Pulmonary artery endothelial cell (primary cell): ENCODE data around the gene TEX29. TPM values are rescaled to one million over a fixed set of nuclear protein-coding genes. Genes with fewer than 3 reads are reported as not detected.

Experiments
- DNase-seq: peaks from one replicate; pipeline ENCODE4 v3.0.0-alpha.2; 2011; ENCODE audit warnings: low read depth, low spot score
- total RNA-seq: library from RNA; depleted of rRNA; stranded (reverse); fragments of >200 nt; gene quantifications from 2 replicates; pipeline ENCODE4 v1.2.3, GENCODE V29; 2014

Gene TEX29
- total RNA-seq, 1 donor from 2014 or later, result not detected

DNA sequence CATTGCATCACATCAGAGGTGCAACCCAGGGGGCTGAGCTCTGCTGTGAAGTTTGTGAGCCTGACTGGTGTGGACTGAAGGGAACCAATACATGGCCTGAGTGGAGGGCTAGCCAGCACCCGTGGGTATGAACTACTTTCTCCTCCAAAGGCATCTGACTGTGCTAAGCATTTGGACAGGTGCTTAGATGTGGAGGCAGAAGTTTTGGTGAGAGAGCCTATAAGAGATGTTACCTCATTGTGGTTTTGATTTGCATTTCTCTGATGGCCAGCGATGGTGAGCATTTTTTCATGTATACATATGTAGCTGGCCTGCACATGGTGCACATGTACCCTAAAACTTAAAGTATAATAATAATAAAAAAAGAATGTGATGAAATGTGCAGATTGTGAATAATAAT is 46.9 kb downstream of the TEX29 start:
- no peak for DNase-seq

DNA sequence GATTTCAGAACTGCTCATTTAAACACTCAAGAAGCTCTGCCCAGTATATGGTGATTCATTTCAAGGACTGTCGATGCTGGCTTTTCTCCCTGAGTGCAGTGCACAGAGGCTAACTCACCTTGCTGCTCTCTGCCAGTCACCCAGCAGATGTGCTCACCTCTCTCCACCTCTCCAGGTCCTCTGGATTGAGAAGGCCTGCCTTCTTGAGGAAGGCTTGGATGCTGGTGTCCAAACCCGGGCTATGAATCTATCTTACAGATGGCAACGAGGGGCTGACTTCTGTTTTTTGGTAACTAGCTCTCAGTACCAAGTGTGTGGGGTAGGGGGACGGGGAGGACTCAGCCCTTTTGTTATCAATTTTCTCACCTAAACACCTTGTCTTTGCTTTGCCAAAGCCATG is 47.6 kb downstream of the TEX29 start:
- DNase-seq, result no peak

DNA sequence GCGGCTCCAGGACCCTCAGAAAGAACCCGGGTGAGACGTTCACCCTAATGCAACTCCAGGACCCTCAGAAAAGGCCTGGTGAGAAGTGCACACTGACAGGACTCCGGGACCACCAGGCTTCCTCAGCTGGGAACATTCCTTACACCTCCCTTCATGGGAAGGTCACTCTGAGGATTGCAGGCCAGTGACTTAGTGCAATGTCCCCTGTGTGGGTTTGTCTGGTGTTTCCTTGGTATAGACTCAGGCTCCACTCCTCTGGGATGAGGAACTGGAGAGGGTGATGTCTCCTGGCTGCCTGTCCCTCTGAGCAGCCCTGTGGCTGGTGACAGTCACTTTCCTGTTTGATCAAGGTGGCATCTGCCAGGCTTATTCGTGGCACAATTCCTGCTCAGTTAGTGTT is 49.7 kb downstream of the TEX29 start:
- DNase-seq, result no peak

DNA sequence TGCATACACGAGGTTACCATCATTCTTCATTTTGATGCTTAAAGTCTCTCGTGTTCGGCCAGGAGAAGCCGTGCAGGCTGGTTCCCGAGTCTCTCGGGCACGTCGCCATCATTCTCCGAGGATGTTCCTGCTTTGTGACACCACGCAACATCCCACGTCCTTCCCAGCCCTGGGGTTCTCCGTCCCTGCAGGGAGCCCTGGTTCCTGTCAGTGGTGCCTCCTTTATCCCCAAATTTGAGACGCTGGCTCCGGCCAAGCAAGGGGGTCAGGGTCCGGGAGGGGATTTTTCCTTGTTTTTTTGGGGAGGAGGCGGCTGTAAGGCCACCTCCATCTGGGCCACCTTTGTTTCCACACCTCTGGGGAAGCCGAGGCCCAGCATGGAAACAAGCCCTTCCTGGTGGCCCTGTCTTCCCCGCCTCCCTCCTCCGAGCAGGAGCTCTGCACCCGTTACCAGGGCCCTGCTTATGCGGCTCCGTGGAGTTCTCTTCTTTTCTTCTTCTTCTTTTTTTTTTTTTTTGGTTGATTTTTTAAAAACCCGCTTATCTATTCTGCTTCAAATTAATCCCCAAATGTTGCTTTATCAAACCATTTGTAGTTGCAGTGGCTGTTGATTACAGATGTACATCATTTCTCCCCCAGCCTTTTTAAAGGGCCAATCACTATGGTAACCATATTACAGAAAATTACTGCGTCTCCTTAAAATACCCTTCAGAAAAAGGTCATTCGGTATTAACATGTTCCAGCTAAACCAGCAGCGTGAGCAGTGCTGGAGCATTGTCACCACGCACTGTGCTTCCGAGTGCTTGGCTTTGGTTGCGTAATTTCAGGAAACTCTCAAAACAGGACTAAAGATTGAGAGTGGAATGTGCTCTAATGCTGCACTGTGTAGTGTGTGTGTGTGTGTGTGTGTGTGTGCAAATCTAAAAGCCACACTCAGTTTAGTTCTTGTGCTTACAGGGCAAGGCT is 50.4 kb downstream of the TEX29 start:
- no peak for DNase-seq

DNA sequence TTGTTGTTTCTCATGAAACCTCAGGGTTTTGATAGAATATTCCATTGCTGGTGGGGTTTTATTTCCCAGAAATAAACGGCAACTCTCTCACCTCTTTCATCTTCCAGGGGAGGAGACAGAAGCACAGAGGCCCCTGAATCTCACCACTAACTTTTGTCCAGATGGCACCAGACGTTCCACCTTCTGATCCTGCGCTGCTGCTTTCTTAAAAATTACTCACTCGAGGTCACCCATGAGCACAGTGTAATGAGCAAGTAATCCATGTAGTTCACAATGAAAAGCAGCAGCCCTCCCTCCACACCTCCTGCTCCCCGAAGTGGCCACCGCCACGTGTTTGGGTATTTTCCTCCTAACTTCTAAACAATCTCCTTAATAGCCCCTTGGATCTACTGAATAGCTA is 51.3 kb downstream of the TEX29 start:
- no peak for DNase-seq

DNA sequence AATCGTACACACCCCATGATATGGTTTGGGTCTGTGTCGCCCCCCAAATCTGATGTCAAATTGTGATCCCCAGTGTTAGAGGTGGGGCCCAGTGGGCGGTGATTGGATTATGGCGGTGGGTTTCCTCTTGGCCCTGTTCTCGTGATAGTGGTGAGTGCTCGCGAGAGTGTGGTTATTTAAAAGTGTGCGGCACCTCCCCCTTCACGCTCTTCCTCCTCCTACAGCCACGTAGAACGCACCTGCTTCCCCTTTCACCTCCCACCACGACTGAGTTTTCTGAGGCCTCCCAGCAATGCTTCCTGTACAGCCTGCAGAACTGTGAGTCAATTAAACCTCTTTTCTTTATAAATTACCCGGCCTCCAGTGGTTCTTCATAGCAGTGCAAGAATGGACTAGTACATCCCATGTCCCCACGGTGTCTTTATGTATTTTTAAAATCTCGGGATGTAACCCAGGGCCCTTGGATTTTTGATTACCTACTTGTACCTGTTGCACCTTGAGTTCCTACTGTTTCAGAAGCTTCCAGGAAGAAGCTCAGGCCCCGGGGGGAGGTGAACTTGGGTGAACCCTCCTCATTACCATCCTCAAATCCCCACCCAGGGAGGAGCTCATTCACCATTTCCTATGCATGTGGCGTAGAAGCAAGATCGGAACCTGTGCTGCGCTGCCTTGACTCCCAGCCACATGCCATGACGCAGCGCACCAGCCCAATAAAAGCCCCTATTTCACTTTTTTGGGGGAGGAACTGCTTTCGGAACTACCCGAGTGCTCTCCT is 52.4 kb downstream of the TEX29 start:
- DNase-seq, result no peak

DNA sequence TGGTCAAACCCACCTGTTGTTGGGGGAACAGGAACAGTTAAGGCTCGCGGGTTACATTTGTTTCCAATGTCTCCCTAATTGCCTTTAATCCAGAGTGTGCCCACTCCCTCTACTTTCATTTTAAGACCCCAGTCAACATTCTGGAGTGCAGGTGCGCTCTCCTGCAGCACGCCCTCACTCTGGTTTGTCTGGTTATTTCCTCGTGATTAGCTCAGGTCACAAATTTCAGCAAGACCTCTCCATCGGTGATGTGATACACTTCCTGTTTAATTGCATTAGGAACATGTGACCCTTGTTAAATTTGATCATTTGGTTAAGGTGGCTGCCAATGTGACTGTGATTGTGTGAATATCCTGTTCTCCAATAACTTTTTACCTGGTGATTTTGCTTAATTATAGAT is 53.0 kb downstream of the TEX29 start:
- DNase-seq, result no peak

DNA sequence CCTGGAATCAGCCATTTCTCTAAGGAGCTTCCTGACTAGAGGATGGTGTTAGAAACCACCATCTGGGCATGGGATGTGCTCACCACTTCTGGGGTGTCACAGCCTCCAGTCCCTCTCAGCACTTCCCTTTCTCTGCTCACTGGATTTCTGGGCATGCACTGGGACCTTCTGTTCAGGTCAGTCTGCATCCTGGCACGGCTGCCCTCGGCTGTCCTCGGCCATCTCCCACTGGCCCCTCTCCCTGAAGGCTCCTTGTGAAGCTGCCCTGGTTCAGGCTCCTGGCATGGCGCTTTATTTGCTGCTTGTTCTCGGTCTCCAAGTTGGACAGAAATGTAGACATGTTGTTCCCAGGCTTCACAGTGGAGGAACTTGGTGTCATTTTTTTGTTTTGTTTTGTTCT is 60.0 kb downstream of the TEX29 start:
- DNase-seq, result no peak

DNA sequence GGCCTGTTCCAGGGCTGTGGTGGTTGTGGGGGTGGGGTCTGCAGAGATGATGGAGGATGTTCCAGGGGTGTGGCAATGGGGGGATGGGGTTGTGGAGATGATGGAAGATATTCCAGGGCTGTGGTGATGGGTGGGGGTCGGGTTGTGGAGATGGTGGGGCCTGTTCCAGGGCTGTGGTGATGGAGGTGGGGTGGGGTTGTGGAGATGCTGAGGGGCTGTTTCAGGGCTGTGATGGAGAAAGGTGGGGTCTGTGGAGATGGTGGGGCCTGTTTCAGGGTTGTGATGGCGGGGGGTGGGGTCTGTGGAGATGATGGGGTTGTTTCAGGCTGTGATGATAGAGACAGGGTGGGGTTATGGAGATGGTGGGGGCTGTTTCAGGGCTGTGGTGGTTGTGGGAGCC is 62.0 kb downstream of the TEX29 start:
- DNase-seq, result no peak

DNA sequence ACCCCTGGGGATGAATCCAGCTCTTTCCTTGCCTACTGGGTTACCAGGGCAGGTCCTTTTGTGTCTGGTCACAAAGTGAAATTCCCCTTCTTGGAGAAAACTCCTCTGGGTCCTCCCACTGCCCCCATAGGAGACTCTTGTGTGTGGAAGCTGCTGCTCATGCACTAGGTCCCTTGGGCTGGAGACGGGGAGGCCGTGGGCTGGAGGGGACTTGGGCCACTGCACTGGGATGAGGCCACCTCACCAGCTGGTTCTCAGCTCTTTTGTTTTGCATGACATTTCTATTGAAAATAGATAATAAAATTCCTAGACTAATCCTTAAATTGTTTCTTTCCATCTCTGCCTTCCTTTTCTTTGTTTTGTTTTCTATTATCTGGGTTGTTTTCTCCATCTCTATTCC is 62.4 kb downstream of the TEX29 start:
- DNase-seq, result no peak

DNA sequence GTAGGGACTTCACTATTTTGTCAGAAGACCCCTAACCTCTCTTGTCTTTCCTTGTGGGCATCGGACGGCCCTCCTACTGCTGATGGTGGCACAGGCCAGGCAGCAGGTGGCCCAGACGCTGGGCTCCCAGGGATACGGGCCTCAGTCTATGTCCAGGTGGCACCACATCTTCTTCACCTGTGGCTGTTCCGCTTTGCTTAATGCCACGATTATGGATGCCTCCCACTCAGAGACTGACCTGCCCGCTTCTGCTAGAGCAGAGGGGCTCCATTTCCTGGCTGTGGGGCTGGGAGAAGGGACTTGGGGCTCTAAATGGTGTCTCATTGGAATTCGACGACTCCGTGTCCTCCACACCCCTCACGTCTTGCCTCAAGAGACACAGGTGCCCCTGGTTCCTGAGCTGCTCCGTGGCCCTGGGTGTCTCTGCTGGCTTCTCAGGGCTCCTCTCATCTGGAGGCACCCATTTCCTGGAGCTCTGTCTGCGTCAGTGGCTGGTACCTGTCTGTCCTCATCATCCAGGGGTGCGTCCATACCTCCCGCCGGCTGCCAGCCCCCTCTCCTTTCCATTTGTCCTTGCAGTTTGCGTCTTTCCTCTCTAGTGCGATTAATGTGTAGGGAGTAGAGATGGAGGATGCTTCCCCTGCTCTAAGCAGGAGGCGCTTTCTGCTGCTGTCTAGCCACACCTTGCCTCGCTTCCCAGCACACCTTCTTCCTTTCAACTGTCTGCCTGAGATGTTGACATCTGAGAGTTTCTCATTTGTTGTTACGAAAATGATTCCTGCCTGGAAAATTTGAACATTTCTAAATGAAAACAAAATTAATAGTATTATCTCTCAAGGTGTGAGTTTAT is 63.4 kb downstream of the TEX29 start:
- no peak for DNase-seq

DNA sequence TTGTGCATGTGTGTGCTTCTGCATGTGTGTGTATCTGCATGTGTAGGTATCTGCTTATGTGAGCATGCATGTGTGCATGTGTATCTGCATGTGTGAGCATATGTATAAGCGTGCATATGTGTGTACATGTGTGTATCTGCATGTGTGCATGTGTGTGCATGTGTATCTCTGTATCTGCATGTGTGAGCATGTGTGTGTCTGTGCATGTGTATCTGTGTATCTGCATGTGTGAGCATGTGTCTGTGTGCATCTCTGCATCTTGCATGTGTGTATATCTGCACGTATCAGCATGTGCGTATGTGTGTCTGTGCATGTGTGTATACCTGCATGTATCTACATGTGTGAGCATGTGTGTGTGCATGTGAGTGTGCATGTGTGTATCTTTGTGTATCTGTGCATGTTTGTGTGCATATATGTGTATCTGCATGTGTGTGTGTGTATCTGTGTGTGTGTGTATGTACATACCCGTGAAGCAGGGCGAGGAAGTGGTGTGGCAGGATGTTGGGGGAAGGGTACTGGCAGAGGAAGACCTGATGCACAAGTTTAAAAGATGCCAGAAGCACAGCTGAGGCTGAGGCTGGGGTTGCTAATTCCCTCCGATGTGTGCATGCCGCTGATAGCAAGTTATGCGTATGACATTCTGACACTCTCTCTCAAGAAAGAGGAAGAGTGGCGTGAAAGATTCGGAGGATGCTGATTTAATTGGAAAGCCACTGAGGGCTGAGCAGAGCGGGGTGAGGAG is 64.2 kb downstream of the TEX29 start:
- no peak for DNase-seq

DNA sequence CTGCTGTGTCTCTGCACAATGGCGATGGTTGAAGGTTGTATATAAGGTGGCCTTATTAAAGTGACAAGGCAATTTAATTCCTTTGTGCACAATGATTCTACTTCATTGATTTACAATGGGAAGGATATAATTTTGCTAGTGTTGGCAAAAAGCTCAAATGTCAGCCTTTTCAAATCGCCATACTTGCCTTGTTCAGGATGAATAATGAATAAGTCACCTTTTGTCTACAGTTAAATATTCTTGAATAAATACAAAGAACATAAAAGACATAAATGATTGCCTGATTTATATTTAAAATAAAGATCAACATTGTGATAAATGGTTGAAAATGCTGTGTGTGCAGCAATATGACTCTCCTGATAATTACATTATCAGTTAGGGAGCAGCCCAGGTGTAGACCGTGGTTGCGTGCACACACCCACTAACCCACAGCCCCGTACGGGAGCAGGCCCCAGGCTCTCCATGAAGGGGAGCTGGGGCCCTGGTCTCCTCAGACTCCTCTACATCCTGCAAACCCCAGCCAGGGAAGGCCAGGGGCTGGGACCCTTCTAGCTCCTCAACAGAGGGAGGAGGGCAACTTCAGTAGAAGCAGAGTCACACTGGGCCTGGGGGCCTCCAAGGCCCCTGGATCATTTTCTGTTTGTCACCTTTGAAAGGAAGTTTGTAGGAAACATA is 64.9 kb downstream of the TEX29 start:
- no peak for DNase-seq

DNA sequence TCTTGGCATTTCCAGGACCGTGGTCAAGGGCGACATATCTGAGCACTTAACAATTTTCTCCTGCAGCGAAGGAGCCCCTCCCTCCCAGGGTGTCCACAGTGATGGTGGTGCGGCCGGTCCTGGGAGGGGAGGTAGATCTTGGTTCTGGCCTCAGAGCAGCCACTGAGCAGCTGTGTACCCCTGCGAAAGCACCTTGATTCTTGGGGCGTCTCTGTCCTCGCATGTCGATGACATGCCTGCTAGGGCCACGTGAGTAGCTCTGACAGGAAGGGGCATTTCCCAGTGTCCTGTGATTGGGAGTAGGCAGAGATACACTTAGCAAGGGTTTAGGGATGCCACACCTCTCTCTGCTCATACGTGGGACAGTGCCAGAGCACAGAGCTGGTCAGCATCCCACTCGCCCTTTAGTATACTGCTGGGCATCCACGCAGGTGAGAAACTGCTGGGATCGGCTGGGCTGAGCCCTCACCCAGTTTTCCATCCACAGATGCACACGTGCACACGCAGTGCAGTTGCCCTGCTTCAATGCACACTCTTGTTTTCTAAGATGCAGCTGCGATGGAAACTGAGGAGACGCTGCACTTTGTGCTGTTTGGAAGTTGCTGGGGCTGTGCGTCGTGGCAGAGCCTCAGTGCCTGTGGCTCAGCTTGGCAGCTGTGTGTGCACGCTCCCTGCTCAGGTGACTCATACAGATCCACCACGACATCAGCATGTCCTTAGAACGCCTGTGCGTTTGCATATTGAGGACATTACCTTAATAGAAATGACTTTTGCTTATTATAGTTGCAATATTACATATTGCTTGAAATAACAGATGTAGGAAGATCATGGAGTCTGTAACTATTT is 66.8 kb downstream of the TEX29 start:
- no peak for DNase-seq

DNA sequence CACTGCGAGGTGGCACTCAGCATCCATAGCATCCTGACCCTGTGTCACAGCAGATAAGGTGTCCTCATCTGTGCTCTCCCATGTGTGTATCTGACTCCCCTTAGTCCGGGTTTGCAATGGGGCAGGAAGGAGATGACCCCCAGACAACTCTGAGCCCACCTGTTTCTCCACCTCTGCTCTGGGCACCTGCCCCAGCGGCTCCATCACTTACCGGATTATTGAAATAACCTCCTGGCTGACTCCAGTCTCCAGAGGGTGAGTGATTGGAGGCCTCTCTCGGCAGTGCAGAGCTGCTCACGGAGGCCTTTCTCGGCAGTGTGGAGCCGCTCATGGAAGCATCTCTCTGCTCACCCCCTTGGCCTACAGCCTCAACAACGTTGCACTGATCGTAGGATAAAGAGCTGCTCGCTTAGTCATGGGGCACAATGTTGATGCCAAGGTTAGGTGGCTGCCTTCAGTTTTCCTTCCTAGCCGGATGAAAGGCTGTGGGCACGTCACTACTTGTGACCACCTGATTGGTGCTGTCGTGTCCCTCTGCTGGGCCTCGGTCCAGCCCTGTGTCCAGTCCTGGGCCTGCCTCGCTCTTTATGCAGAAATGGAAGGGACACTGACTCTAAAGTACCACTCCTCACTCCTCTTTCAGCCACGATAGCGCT is 67.6 kb downstream of the TEX29 start:
- no peak for DNase-seq

DNA sequence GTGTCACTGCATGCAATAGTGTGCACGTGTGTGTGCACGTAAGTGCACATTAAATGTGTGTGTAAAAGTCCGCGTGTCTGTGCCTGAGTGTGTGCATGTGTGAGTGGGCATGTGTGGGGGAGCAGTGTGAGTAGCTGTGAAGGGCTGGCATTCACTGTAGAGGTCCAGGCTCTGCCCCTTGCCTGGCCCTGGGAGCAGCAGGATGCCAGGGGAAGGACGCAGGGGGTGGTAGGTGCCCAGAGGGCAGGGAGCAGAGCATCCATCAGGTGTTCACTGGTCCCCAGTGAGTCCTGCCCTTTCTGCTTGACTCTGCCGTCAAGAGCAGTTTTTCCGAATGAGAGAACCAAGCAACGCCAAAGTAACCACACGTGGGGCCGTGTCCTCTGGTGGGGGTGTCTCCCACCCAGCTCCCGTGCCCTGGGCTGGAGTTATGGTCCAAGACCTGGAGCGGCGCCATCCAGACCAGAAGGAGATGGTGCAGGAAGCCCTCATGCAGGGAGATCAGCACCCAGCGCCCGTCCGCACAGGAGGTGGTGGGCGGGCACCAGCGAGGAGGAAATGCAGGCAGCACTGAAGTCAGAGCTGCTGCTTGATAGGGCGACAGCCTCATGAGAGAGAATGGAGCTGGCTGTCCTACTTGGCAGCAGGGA is 68.5 kb downstream of the TEX29 start:
- no peak for DNase-seq

DNA sequence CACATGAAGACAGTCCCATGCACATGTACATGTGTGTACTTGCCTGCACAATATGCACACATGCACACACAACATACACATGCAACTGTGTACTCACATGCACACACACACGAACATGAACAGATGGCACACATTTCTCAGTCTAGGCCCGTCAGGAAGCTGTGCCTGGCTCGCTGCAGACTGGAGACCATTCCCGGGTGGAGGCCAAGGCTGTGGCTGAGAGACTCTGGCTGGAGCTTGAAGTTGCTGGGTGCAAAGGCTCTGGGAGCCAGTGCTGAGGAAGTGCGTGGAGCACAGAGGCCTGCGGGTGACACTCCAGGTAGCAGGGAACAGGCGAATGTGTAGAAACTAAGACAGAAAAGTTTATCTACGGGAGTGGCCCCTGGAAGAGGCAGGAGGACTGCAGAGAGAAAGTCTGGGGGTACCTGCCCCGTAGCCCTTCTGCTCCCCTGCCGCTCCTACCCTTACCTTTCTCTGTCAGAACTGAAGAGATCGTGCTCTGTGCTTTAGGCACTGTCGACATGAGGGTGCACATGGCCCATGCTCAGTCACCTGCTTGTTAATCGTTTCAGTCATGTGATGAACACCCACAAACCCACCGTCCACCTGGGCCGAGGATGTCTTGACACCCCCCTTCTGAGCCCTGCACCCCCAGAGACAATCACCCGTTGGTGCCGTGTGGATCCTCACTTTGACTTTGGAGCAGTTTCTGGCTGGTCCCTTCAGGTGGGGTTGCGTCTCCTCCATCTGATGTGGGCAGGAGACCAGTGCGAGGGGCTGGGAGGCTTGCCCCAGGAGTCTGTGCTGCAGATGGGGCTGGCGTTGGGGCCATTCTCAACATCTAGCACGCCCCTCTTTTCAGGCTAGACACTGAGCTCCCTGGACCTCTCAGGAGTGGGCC is 69.4 kb downstream of the TEX29 start:
- no peak for DNase-seq
